GM21447 (cell line): ENCODE data around the gene MAZ.

ENCODE experiments used
- ATAC-seq: cut with Tn5 transposase; IDR thresholded peaks from one replicate; pipeline ENCODE4 v1.9.1; 2021; ENCODE audit not compliant: unreplicated experiment

The MAZ gene

GRCh38 chr16:29850998-29851397, 44.7 kb downstream of the MAZ start:
- ATAC-seq, result no peak

GRCh38 chr16:29852654-29853053, 46.3 kb downstream of the MAZ start:
- no peak for ATAC-seq

- no peak for ATAC-seq
Measured at GRCh38 chr16:29854520-29855100, 48.3 kb downstream of the MAZ start.

GRCh38 chr16:29857133-29857760, 50.9 kb downstream of the MAZ start:
- no peak for ATAC-seq

DNA sequence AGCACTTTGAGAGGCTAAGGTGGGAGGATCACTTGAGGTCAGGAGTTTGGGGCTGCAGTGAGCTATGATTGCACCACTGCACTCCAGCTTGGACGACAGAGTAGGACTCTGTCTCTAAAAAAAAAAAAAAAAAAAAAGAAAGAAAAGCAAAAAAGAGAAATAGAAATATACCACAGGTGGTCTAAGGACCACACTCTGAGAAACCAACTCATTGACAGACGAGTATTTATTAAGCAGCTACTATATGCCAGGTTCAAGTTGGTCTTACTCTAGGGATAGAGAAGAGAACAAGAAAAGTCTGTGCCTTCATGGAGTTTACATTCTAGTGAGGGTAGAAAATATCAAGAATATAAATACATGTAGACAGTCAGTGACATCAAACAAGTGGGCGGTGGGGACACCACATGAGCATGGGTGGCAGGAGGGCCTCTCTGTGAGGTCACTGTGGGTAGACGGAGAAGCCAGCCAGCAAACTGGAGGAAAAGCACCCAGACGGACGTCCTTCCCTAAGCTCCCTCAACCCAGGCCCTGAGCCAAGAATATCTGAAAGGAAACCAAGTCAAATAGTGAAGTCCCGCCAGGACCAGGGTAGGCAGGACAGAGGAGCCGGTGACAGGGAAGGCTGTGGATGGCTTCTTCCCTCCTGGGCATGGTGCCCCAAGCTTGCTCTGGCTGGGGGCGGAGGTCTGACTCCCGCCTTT, 52.0 kb downstream of the MAZ start:
- ATAC-seq, result no peak

DNA sequence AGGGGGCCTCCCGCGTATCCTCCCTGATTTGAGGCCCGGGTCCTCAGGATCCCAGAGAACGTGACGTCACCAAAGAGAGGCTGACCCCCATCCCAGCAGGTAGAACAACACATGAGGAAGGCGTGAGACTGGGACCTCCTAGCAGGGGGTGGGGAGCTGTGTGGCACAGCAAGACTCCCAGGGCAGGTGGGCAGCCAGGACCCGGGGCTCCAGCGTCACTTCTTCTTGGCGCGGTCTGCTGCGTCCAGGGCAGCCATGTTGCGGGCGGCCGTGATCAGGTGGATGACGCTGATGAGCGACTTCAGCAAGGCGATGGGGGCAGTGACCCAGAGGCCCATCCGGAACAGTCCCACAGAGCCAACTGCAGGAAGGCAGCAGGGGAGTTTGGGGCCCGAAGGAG, 52.6 kb downstream of the MAZ start:
- ATAC-seq, result no peak

DNA sequence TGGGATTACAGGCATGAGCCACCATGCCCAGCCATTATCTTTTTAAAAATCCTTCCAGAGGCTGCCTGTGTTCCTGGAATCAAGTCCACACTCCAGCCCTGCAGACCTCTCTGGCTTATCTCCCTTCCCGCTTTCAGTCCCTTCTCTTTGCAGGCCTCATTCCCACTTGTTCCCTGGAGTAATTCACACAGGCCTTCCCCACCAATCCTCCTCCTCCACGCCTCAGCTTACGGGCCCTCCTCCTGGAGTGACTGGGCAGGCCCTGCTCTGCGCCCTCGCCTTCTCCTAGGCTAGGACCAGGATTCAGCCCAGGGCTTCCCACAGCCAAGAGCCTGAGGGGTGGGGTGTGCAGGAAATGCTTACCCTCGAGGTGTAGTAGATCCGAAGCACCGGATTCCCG, 53.9 kb downstream of the MAZ start:
- no peak for ATAC-seq
